HG03439 (cell line): ENCODE measurements around the gene COX7B.
"Not testable (repeated sequence)": the region's sequence is repeated elsewhere in the genome, so short reads cannot be mapped to it uniquely, and the experiment has no call there.

Experiments used
- ATAC-seq: cut with Tn5 transposase; IDR thresholded peaks from one replicate; pipeline ENCODE4 v1.9.1; 2021; ENCODE audit warnings: mild to moderate bottlenecking, moderate library complexity; ENCODE audit not compliant: unreplicated experiment

The COX7B gene

DNA sequence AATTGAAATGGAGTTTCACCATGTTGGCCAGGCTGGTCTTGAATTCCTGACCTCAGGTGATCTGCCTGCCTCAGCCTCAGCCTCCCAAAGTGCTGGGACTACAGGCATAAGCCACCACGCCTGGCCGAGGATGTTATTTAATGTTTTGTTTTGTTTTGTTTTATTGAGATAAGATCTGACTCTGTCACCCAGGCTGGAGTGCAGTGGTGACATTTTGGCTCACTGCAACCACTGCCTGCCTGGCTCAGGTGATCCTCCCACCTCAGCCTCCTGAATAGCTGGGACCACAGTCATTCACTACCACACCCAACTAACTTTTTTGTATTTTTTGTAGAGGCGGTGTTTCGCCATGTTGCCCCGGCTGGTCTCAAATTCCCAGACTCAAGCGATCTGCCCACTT, 45.8 kb downstream of the COX7B start:
- ATAC-seq, result not testable (repeated sequence)

DNA sequence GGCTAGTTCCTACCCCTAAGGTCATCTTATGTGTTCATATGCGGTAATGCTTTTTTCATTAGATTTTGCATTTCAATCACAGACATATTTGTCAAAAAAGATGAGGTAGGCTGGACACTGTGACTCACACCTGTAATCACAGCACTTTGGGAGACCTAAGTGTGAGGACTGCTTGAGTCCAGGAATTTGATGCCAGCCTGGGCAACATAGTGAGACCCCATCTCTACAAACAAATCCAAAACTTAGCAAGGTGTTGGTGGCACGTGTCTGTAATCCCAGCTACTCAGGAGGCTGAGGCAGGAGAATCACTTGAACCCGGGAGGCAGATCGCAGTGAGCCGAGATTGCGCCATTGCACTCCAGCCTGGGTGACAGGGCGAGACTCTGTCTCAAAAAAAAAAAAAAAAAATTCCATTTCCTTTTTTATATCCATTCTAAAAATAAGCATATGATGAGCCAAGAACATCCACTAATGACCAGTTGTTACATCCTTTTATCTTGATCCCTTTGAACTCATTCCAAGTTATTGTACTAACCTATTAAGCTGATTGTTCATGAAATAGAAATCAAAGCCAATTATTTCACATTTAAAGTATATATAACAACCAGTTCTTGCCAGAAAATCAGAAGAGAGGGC, 46.8 kb downstream of the COX7B start:
- ATAC-seq, result no peak

DNA sequence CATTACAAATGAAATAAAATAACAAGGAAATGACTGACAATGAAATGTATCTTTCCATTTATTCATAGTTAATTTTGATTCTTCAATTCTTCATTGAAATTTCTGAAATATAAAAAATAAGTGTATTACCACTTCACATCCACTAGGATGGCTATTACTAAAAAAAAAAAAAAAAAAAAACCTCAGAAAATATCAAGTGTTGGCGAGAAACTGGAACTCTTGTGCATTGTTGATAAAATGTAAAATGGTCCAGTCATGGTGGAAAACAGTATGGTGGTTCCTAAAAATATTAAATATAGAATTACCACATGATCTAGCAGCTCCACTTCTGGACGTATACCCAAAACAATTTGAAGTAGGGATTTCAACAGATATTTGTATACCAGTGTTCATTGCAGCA, 47.3 kb downstream of the COX7B start:
- ATAC-seq, result no peak

DNA sequence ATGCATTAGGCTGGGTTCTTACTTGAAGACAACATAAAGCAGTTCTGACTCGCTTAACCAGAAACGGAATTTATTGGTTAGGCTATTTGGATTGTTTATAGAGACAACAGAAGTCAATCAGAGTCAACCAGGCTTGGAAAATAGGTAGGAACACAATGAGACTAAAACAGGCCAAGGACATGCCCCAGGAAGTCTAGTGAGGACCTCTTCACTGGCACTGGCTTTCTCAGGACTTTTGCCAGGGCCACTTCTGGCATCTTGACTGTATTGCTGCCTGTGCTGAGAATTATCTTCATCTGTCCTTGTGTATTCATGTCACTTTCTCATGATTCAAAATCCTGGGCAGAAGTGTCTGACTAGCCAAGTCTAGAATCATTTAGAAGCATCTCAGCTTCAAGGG, 50.6 kb downstream of the COX7B start:
- ATAC-seq, result no peak

DNA sequence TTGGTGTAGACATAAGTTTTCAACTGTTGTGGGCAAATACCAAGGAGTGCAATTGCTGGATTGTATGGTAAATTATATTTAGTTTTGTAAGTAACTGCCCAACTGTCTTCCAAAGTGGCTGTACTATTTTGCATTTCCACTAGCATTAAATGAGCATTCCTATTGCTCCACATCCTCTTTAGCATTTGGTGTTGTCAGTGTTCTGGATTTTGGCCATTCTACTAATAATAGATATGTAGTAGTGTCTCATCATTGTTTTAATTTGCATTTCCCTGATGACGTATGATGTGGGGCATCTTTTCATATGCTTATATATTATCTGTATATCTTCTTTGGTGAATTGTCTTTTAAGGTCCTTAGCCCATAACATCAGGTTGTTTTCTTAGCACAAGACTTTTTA, 52.9 kb downstream of the COX7B start:
- no peak for ATAC-seq

DNA sequence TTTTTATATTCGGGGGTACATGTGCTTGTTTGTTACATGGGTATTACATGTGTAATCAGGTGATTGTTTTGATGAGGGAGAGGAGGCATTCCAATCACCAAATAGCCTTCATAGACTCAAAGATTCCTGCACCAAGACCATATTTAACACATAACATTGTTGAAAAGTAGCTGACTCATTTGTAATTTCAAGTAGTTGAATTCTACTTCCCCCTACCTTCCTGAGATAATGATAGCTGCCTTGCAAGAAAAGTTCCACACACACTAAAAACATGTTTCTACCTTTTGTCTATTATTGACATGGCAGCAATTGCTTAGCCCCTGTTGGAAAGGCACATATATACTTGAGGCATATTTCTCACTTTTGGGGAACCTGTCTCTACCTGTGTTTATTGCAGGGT, 54.0 kb downstream of the COX7B start:
- ATAC-seq, result no peak

DNA sequence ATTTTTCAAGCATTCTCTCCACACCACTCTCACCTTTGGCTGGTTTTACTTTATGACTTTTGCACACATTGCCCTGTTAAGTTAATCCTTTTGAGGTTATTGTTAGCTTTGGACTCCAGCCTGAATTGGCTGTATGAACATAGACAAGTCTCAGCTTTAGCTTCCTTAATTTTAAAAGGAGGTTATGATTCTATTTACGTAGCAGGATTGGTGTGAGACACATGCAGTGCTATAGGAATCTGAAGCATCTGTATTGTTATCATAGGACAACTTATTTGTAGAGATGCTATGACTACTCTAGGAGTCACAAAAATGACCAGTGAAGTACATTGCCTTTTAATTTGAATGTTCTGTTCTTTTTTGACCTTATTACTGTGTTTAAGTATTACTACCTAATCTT, 54.4 kb downstream of the COX7B start:
- ATAC-seq, result no peak
